GM12878 (cell line): ENCODE data around the gene PGC. TPM values are rescaled to one million over a fixed set of nuclear protein-coding genes. Genes with fewer than 3 reads are reported as not detected.

Source experiments
- ATAC-seq: fragments of 200-7000 bp; cut with Tn5 transposase; 3 replicates; pipeline ENCODE4 v1.9.1; 2020; ENCODE audit warnings: mild to moderate bottlenecking, moderate library complexity
- BruUV-seq: library from RNA; stranded (reverse); fragments of 400-500 nt; replicated peaks from 2 replicates; lab custom pipeline; 2021; lab: Mats Ljungman, UMichigan
- CTCF ChIA-PET: fragments of 300-600 bp; sonication (Branson Sonifier 250); formaldehyde crosslinking; extraction: SDS; loops from one replicate; lab custom pipeline; 2021; ENCODE audit warnings: inconsistent platforms; lab: Yijun Ruan, JAX
- POLR2A ChIA-PET: fragments of 350-600 bp; formaldehyde crosslinking; extraction: SDS; loops from one replicate; lab custom pipeline; 2021; ENCODE audit warnings: inconsistent platforms; lab: Charles Lee
- RAD21 ChIA-PET: fragments of 300-600 bp; sonication (Branson Sonifier 250); formaldehyde crosslinking; loops from one replicate; lab custom pipeline; 2023; ENCODE audit warnings: antibody characterized with exemption; ENCODE audit not compliant: unreplicated experiment; lab: Charles Lee
- SMC1A ChIA-PET: fragments of 300-600 bp; sonication (Branson Sonifier 250); formaldehyde crosslinking; loops from one replicate; lab custom pipeline; 2023; ENCODE audit not compliant: unreplicated experiment, uncharacterized antibody; lab: Charles Lee
- DNase-seq: peaks from one replicate; pipeline ENCODE4 v3.0.0-alpha.2; 2011; ENCODE audit warnings: low read depth, low spot score
- FAIRE-seq: peaks from 3 replicates; lab custom pipeline; 2011; peaks lifted over from hg19 to GRCh38; lab: Jason Lieb, UNC
- H2AFZ ChIP-seq: 2 replicates; pipeline ENCODE4 v1.6.0; 2011; ENCODE audit warnings: low read depth, low read length, control low read depth; ENCODE audit not compliant: control insufficient read depth
- H3K27ac ChIP-seq: 2 replicates; pipeline ENCODE4 v1.5.1; 2011; ENCODE audit warnings: control low read depth; ENCODE audit not compliant: control insufficient read depth, insufficient read depth
- H3K27me3 ChIP-seq, 2 experiments: replicated peaks in 1 of 2; 2 replicates each; pipeline versions ENCODE4 v1.6.0 to v1.6.1; 2011; ENCODE audit warnings: low read length in 1 of 2; ENCODE audit not compliant: control insufficient read depth in 2 of 2, insufficient read depth in 2 of 2
- H3K36me3 ChIP-seq, 2 experiments: 2 replicates each; pipeline ENCODE4 v1.5.1; 2011; ENCODE audit warnings: low read length in 1 of 2; ENCODE audit not compliant: control insufficient read depth in 2 of 2, insufficient read depth in 2 of 2
- H3K4me1 ChIP-seq: 2 replicates; pipeline ENCODE4 v1.6.1; 2011; ENCODE audit warnings: mild to moderate bottlenecking, low read length, moderate library complexity, mixed read lengths; ENCODE audit not compliant: control insufficient read depth, insufficient read depth
- H3K4me2 ChIP-seq: 2 replicates; pipeline ENCODE4 v1.6.0; 2011; ENCODE audit warnings: control low read depth; ENCODE audit not compliant: control insufficient read depth, insufficient read depth
- H3K4me3 ChIP-seq: fragments of 200-600 bp; sonication (generic); 2 replicates; pipeline ENCODE4 v1.5.1; 2016
- H3K79me2 ChIP-seq: 2 replicates; pipeline ENCODE4 v1.6.0; 2011; ENCODE audit warnings: low read length; ENCODE audit not compliant: control insufficient read depth, insufficient read depth
- H3K9ac ChIP-seq: 2 replicates; pipeline ENCODE4 v1.8.0; 2011; ENCODE audit warnings: low read length, control low read depth, mixed read lengths; ENCODE audit not compliant: control insufficient read depth, insufficient read depth
- H3K9me3 ChIP-seq: replicated peaks from 3 replicates; pipeline ENCODE4 v1.5.1; 2011; ENCODE audit warnings: mild to moderate bottlenecking, low read length; ENCODE audit not compliant: control insufficient read depth, insufficient read depth
- H4K20me1 ChIP-seq: 2 replicates; pipeline ENCODE4 v1.6.0; 2011; ENCODE audit not compliant: control insufficient read depth, insufficient read depth
- CHD2 ChIP-seq: IDR thresholded peaks from 2 replicates; pipeline ENCODE4 v1.6.1; 2011; ENCODE audit warnings: low read depth, low read length, improper control_type of control experiment, borderline replicate concordance
- DPF2 ChIP-seq: fragments of 450-650 bp; IDR thresholded peaks from 2 replicates; pipeline ENCODE4 v1.6.1; 2017; ENCODE audit warnings: mild to moderate bottlenecking
- E2F4 ChIP-seq: IDR thresholded peaks from 2 replicates; pipeline ENCODE4 v1.6.1; 2012; ENCODE audit warnings: low read depth, low read length, improper control_type of control experiment
- EED ChIP-seq: sonication (generic); IDR thresholded peaks from 2 replicates; pipeline ENCODE4 v1.6.1; 2016; ENCODE audit warnings: antibody characterized with exemption, low read depth
- HCFC1 ChIP-seq: fragments of 150-350 bp; IDR thresholded peaks from 2 replicates; pipeline ENCODE4 v1.6.1; 2014; ENCODE audit warnings: low read length
- HDGF ChIP-seq: fragments of 450-650 bp; IDR thresholded peaks from 2 replicates; pipeline ENCODE4 v1.6.1; 2016; ENCODE audit warnings: antibody characterized with exemption
- KDM1A ChIP-seq: fragments of 200-600 bp; sonication (generic); IDR thresholded peaks from 2 replicates; pipeline ENCODE4 v1.6.1; 2016; ENCODE audit warnings: borderline replicate concordance
- LARP7 ChIP-seq: fragments of 450-650 bp; IDR thresholded peaks from 2 replicates; pipeline ENCODE4 v1.6.1; 2017; ENCODE audit warnings: mild to moderate bottlenecking
- MTA2 ChIP-seq: fragments of 450-650 bp; IDR thresholded peaks from 2 replicates; pipeline ENCODE4 v1.6.1; 2016; ENCODE audit warnings: low read depth, mild to moderate bottlenecking, moderate library complexity
- NR2F1 ChIP-seq: fragments of 450-650 bp; conservative IDR thresholded peaks from 2 replicates; pipeline ENCODE4 v1.6.1; 2017; ENCODE audit warnings: mild to moderate bottlenecking
- NRF1 ChIP-seq: conservative IDR thresholded peaks from 2 replicates; pipeline ENCODE4 v1.6.1; 2011; ENCODE audit warnings: mild to moderate bottlenecking, low read depth, low read length, improper control_type of control experiment
- PKNOX1 ChIP-seq: fragments of 450-650 bp; IDR thresholded peaks from 2 replicates; pipeline ENCODE4 v1.6.1; 2016; ENCODE audit warnings: mild to moderate bottlenecking
- POLR2A ChIP-seq: IDR thresholded peaks from 2 replicates; pipeline ENCODE4 v1.6.1; 2011; ENCODE audit warnings: low read depth, mild to moderate bottlenecking, low read length
- RFX5 ChIP-seq: IDR thresholded peaks from 2 replicates; pipeline ENCODE4 v1.6.1; 2011; ENCODE audit warnings: low read depth, low read length, improper control_type of control experiment
- SUPT20H ChIP-seq: IDR thresholded peaks from 2 replicates; pipeline ENCODE4 v1.6.1; 2011; ENCODE audit warnings: low read depth, mild to moderate bottlenecking, low read length, moderate library complexity, borderline replicate concordance; ENCODE audit not compliant: control insufficient read depth
- ZSCAN29 ChIP-seq: fragments of 450-650 bp; IDR thresholded peaks from 2 replicates; pipeline ENCODE4 v1.6.1; 2017; ENCODE audit warnings: mild to moderate bottlenecking, moderate library complexity
- WGBS: methylation state at CpG from one replicate; pipeline ENCODE4 v1.1.6; 2016; ENCODE audit warnings: low lambda C conversion rate; ENCODE audit not compliant: insufficient replicate concordance, insufficient coverage; ENCODE audit errors: missing lambda C conversion rate; 5-methylcytosine and 5-hydroxymethylcytosine counted together
- in situ Hi-C: fragments of 300-500 bp; cut with MboI; formaldehyde crosslinking; loops from 9 replicates; pipeline ENCODE4 v1.14.3; 2018; ENCODE audit warnings: mixed read lengths
- intact Hi-C: fragments of 100-400 bp; cut with micrococcal nuclease; formaldehyde crosslinking; loops from one replicate; pipeline ENCODE4 v1.14.2; 2022; ENCODE audit not compliant: unreplicated experiment
- polyA plus RNA-seq, 11 experiments: library from polyadenylated mRNA; depleted of rRNA in 4 of 11; unstranded in 6 of 11; stranded (reverse) in 5 of 11; fragments of >200 nt; fragmentation: Nextera tagmentation in 4 of 11; fragmentation: Illumina TruSeq in 1 of 11; extraction: Ambion mirVana in 4 of 11; extraction: Trizol in 1 of 11; gene quantifications; 1 replicate in 1 of 11; 2 replicates in 10 of 11; pipeline versions ENCODE4 v1.2.1 to v1.2.3, GENCODE V29; 2011 to 2016; ENCODE audit warnings: inconsistent platforms in 2 of 11, missing spikeins in 2 of 11, low read depth in 1 of 11
- total RNA-seq, 4 experiments: library from RNA; depleted of rRNA in 3 of 4; stranded (reverse); fragments of >200 nt in 3 of 4; fragmentation: Illumina TruSeq in 1 of 4; extraction: Trizol in 1 of 4; gene quantifications; 2 replicates each; pipeline versions ENCODE4 v1.2.1 to v1.2.3, GENCODE V29; 2013 to 2021

The PGC gene
- total and polyA plus RNA-seq, 10 of the 15 experiments (the other 5 are each of a cell fraction or from before 2014, with no cell fraction given) = 0.26 TPM; not detected in 9

GRCh38 chr6:41731561-41732086 lies 15.6 kb downstream of the PGC start:
- Histone ChIP-seq H4K20me1 (no peaks in the 10 kb centered on the region), H3K79me2 (peaks cover 80% of the 10 kb centered on the region), H2AFZ (no peak overlapping the region), H3K36me3 (peaks cover 2 to 5% of the 10 kb centered on the region in 2 experiments; a peak in 1 of 4 replicates), H3K9me3 (no peaks in the 10 kb centered on the region), H3K27ac (peak overlapping the region; percentile 98), H3K4me3 (peak overlapping the region; percentile 92), H3K27me3 (no peaks in the 10 kb centered on the region), H3K4me1 (peaks cover 33% of the 10 kb centered on the region), H3K9ac (peak overlapping the region; percentile 93), H3K4me2 (peak overlapping the region; percentile 99)
- FAIRE-seq (no peak), DNase-seq (no peak), ATAC-seq (no peak)
- intact Hi-C loops = loop anchor here (5.0 to 10.0 kb wide), 3 partner anchors 34 to 657 kb away; partner anchors contain the start of genes FOXP4, NFYA and OARD1
- WGBS = 0% methylated on average over 7 of the region's 7 CpGs
- no TSS peak for BruUV-seq
- in situ Hi-C loops = no loop called here
- TF ChIP-seq NR2F1 (no peak), MTA2 (no peak), HCFC1 (no peak), KDM1A (no peak), CHD2 (no peak), LARP7 (0 out of 2 replicates have a peak, but pooled peaks have one; percentile 14), EED (no peak), POLR2A (peak; percentile 11; the same call in 1 of the 2 replicates), ZSCAN29 (no peak), PKNOX1 (no peak), SUPT20H (no peak), E2F4 (no peak), HDGF (no peak), NRF1 (no peak), RFX5 (no peak), DPF2 (no peak)
- ChIA-PET SMC1A (interaction anchor here (3.6 to 8.5 kb wide), 4 partner anchors 10 to 25 kb away, joined by 22 to 168 read pairs (median 94); no protein-coding TSS in a partner anchor), CTCF (interaction anchor here (1.2 to 6.2 kb wide), 6 partner anchors 10 to 55 kb away, joined by 3 to 84 read pairs (median 14); no protein-coding TSS in a partner anchor), RAD21 (interaction anchor here (0.8 to 8.5 kb wide), 3 partner anchors 13 to 48 kb away, joined by 3 to 300 read pairs (median 180); partner anchors contain the start of gene FRS3), POLR2A (interaction anchor here (0.6 to 9.6 kb wide), 3 partner anchors 13 to 201 kb away, joined by 9 to 293 read pairs (median 180); no protein-coding TSS in a partner anchor)
